SK-N-MC (cell line): ENCODE results near the gene ARID1B.

Experiments used
- EZH2 ChIP-seq: fragments of 200-600 bp; sonication (generic); IDR thresholded peaks from one replicate; pipeline ENCODE4 v1.6.1; 2017; ENCODE audit warnings: antibody characterized with exemption
- FOXP2 ChIP-seq: optimal IDR thresholded peaks from 2 replicates; pipeline ENCODE3; 2011; ENCODE audit warnings: mild to moderate bottlenecking, moderate library complexity; ENCODE audit not compliant: insufficient read depth; ENCODE audit errors: extremely low read length, control extremely low read depth
- POLR2AphosphoS5 ChIP-seq: IDR thresholded peaks from 2 replicates; pipeline ENCODE4 v1.6.1; 2012; ENCODE audit warnings: mild to moderate bottlenecking, low read depth, low read length, borderline replicate concordance

GRCh38 chr6:157172231-157172701 is 395.1 kb downstream of the ARID1B start:
- TF ChIP-seq EZH2 (no peak), POLR2AphosphoS5 (no peak), FOXP2 (no peak)
